Coronary artery (tissue), 2 donors: Measurements from ENCODE around the gene SLC1A6.

Experiments used
- DNase-seq: peaks from one replicate; pipeline ENCODE4 v3.0.0-alpha.2; 2017; ENCODE audit warnings: low spot score
- H3K27ac ChIP-seq, 2 donors: fragments of 200-600 bp; sonication (generic); one replicate each; pipeline ENCODE4 v1.5.1; 2016 to 2019
- H3K4me3 ChIP-seq: fragments of 200-600 bp; sonication (generic); 2 replicates; pipeline ENCODE4 v1.5.1; 2016; ENCODE audit warnings: mild to moderate bottlenecking, moderate library complexity
- TF ChIP-seq, protein P1 (sequence below): fragments of 200-600 bp; sonication (generic); IDR thresholded peaks from one replicate; pipeline ENCODE4 v1.5.1; 2019; ENCODE audit warnings: antibody characterized with exemption

SLC1A6 gene

DNA sequence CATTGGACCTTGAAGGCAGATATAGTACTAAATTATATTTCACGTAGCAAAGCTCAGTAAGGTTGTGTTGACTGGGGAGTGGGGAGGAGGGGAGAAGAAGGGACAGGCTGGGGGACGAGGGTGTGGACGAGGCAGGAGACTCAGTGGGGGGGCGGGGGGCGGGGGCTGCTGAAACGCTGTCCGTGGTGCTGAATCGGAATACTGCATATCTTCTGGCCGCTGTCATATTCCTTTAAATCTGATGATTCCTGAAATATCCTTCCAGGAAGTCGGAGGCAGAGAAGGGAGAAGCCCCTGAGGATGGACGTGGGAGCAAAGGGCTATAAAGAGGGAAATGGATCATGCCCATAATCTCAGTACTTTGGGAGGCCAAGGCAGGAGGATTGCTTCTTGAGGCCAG is 34.9 kb upstream of the SLC1A6 start:
- TF ChIP-seq, protein P1, sequence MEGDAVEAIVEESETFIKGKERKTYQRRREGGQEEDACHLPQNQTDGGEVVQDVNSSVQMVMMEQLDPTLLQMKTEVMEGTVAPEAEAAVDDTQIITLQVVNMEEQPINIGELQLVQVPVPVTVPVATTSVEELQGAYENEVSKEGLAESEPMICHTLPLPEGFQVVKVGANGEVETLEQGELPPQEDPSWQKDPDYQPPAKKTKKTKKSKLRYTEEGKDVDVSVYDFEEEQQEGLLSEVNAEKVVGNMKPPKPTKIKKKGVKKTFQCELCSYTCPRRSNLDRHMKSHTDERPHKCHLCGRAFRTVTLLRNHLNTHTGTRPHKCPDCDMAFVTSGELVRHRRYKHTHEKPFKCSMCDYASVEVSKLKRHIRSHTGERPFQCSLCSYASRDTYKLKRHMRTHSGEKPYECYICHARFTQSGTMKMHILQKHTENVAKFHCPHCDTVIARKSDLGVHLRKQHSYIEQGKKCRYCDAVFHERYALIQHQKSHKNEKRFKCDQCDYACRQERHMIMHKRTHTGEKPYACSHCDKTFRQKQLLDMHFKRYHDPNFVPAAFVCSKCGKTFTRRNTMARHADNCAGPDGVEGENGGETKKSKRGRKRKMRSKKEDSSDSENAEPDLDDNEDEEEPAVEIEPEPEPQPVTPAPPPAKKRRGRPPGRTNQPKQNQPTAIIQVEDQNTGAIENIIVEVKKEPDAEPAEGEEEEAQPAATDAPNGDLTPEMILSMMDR, result no peak
- Histone ChIP-seq H3K27ac (no peak overlapping the region), H3K4me3 (no peak overlapping the region)
- DNase-seq, result no peak

DNA sequence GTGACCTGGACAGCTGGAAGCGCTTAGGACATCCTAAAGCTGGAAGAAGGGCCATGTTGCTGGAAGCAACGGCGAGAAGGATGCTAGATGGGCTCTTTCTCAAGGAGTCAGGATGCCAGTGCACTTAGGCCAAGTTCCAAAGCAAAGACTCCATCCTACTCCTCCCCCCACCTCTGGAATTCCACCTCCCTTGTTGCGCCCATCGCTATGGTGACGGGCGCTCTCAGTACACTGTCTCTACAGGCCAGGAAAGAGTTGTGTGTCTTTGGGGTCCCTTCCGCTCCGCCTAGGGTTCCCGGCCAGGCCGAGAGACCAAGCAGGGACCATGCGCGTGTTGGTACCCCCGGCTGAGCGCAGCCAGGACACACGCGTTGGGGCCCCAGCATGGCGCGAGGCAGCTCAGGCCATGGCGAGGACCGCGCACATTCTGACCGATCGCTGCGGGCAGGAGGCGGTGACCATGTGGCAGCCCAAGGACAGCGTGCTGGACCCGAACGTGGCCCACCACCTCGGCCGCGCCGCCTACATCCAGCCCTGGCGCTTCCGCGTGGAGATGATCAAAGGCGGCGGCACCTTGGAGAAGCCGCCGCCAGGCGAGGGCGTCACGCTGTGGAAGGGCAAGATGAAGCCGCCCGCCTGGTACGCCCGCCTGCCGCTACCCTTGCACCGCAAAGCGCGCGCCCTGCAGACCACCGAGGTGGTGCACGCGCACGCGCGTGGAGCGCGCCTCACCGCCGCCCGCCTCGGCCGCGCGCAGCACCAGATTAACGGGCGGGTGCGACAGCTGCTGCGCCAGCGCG is 31.0 kb upstream of the SLC1A6 start:
- no peak for DNase-seq
- TF ChIP-seq, protein P1, result no peak
- Histone ChIP-seq H3K27ac (no peak overlapping the region), H3K4me3 (no peak overlapping the region)

DNA sequence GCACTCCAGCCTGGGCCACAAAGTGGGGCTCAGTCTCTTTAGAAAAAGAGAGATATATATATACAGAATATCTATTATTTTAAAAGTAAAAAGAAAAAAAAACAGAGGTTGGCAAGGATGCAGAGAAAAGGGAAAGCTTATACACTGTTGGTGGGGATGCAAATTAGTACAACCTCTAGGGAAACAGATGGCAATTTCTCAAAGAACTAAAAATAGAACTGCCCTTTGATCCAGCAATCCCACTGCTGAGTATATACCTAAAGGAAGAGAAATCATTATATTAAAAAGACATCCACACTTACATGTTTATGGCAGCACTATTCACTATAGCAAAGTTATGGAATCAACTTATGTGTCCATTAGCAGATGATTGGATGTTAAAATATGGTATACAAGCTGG is 28.6 kb upstream of the SLC1A6 start:
- Histone ChIP-seq H3K27ac (no peak overlapping the region), H3K4me3 (no peak overlapping the region)
- TF ChIP-seq, protein P1, result no peak
- no peak for DNase-seq

DNA sequence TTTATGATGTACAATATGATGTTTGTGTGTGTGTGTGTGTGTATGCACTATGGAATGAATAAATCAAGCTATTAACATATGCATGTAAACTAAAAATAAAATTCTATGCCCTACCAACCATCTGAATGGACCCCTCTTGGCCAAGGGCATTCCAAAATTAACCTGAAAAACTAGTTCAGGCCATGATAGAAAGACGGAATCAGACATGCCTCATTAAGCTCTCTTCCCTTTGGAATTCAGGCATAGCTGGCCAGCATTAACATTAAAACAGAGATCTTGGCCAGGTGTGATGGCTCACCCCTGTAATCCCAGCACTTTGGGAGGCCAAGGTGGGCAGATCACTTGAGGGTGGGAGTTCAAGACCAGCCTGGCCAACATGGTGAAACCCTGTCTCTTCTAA is 18.3 kb upstream of the SLC1A6 start:
- TF ChIP-seq, protein P1, result no peak
- no peak for DNase-seq
- no peak overlapping the region for H3K4me3 ChIP-seq
- no peak overlapping the region for H3K27ac ChIP-seq

DNA sequence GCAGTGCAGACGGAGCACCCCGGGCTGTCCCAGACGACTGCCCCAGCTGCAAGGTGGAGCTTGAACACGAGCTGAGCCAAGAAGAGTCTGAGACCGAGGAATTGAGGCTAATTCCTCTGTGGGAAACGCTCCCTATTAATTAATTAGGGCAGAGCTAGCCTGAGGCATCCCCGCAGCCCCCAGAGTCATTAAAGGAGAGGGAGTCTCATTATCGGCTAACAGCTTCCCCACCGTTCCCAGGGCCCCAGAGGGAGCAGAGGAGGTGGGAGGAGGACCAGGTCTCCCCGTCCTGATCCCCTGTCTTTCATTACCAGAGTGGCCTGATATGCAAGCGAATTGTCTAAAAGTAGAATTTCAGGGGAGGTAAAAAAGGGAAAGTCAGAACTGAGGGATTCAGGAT is 13.1 kb upstream of the SLC1A6 start:
- H3K27ac ChIP-seq, result no peak overlapping the region
- no peak overlapping the region for H3K4me3 ChIP-seq
- TF ChIP-seq, protein P1, result no peak
- DNase-seq, result no peak

DNA sequence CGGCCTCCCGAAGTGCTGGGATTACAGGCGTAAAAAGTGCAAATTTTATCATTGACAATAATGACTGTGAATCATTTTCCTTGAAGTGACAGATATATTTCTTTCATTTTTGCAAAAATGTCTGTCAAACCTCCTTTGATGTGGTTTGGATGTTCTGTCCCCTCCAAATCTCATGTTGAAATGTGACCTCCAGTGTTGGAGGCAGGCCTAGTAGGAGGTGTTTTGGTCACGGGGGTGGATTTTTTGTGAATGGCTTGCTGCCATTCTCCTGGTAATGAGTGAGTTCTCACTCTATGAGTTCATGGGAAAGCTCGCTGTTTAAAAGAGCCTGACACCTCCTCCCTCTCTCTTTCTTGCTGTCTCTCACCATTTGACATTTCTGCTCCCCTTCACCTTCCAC is 5.5 kb upstream of the SLC1A6 start:
- Histone ChIP-seq H3K4me3 (no peak overlapping the region), H3K27ac (no peak overlapping the region)
- DNase-seq, result no peak
- TF ChIP-seq, protein P1, result no peak

DNA sequence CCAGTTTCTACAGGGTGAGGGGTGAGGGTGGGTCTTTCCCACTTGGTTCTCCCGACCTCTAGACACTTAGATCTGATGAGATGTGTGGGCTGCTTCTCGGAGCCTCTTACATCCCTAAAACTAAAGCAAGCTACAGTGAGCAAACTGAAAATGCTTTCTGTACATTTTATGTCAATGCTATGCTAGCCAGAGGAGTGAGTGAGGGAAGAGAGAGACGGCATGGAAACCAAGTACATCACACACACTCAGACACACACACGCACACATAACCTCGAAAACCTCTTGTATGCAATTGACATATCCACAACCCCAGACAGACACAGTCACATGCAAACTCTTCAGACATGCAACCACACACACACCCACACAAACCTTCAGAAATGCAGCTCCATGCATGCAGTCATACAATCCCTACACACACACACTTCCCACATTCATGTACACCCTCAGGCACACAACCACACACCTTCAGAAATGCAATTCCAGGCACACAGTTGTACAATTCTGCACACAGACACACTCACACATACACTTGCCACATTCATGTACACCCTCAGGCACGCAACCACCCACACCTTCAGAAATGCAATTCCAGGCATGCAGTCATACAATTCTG is 1.4 kb downstream of the SLC1A6 start:
- Histone ChIP-seq H3K4me3 (no peak overlapping the region), H3K27ac (no peak overlapping the region)
- TF ChIP-seq, protein P1, result no peak
- no peak for DNase-seq
